GM12878 (cell line): ENCODE measurements around the gene MYO1D. TPM values are rescaled to one million over a fixed set of nuclear protein-coding genes. Genes with fewer than 3 reads are reported as not detected.
A peak's percentile ranks its signal among the peaks of the same experiment; 100 is the strongest.

Experiments used
- BHLHE40 ChIP-seq, 2 experiments: fragments of 450-650 bp in 1 of 2; IDR thresholded peaks; 2 replicates each; pipeline ENCODE4 v1.6.1; 2011 to 2017; ENCODE audit warnings: low read depth in 2 of 2, borderline replicate concordance in 1 of 2, improper control_type of control experiment in 1 of 2, low read length in 1 of 2, mild to moderate bottlenecking in 1 of 2
- BMI1 ChIP-seq: fragments of 450-650 bp; IDR thresholded peaks from 2 replicates; pipeline ENCODE4 v1.6.1; 2016; ENCODE audit warnings: mild to moderate bottlenecking, moderate library complexity, borderline replicate concordance
- CHD2 ChIP-seq: IDR thresholded peaks from 2 replicates; pipeline ENCODE4 v1.6.1; 2011; ENCODE audit warnings: low read depth, low read length, improper control_type of control experiment, borderline replicate concordance
- GATAD2B ChIP-seq: fragments of 450-650 bp; conservative IDR thresholded peaks from 2 replicates; pipeline ENCODE4 v1.6.1; 2017; ENCODE audit warnings: low read depth, mild to moderate bottlenecking, moderate library complexity
- IKZF1 ChIP-seq: fragments of 450-650 bp; conservative IDR thresholded peaks from 2 replicates; pipeline ENCODE4 v1.6.1; 2017; ENCODE audit warnings: antibody characterized with exemption, mild to moderate bottlenecking
- IRF4 ChIP-seq: IDR thresholded peaks from 2 replicates; pipeline ENCODE4 v1.6.1; 2011; ENCODE audit warnings: low read depth, low read length
- JUNB ChIP-seq: IDR thresholded peaks from 2 replicates; pipeline ENCODE4 v1.6.1; 2016; ENCODE audit warnings: antibody characterized with exemption, mild to moderate bottlenecking
- MYB ChIP-seq: fragments of 150-350 bp; IDR thresholded peaks from 2 replicates; pipeline ENCODE4 v1.6.1; 2014; ENCODE audit warnings: mild to moderate bottlenecking, low read depth, low read length, borderline replicate concordance
- NR2C2 ChIP-seq: IDR thresholded peaks from 2 replicates; pipeline ENCODE4 v1.6.1; 2011; ENCODE audit warnings: borderline replicate concordance, low read depth; ENCODE audit not compliant: control insufficient read depth, insufficient read length
- POU2F2 ChIP-seq: IDR thresholded peaks from 3 replicates; pipeline ENCODE4 v1.6.1; 2011; ENCODE audit warnings: low read depth, mild to moderate bottlenecking, low read length, borderline replicate concordance
- RAD21 ChIP-seq: IDR thresholded peaks from 2 replicates; pipeline ENCODE4 v1.6.1; 2011; ENCODE audit warnings: mild to moderate bottlenecking, low read depth, low read length, moderate library complexity; ENCODE audit not compliant: insufficient read depth
- SMARCA5 ChIP-seq: fragments of 450-650 bp; IDR thresholded peaks from 2 replicates; pipeline ENCODE4 v1.6.1; 2017; ENCODE audit warnings: mild to moderate bottlenecking
- ZZZ3 ChIP-seq: IDR thresholded peaks from 2 replicates; pipeline ENCODE4 v1.6.1; 2011; ENCODE audit warnings: low read depth; ENCODE audit not compliant: control insufficient read depth, insufficient read length
- polyA plus RNA-seq, 11 experiments: library from polyadenylated mRNA; depleted of rRNA in 4 of 11; unstranded in 6 of 11; stranded (reverse) in 5 of 11; fragments of >200 nt; fragmentation: Nextera tagmentation in 4 of 11; fragmentation: Illumina TruSeq in 1 of 11; extraction: Ambion mirVana in 4 of 11; extraction: Trizol in 1 of 11; gene quantifications; 1 replicate in 1 of 11; 2 replicates in 10 of 11; pipeline versions ENCODE4 v1.2.1 to v1.2.3, GENCODE V29; 2011 to 2016; ENCODE audit warnings: inconsistent platforms in 2 of 11, missing spikeins in 2 of 11, low read depth in 1 of 11
- total RNA-seq, 4 experiments: library from RNA; depleted of rRNA in 3 of 4; stranded (reverse); fragments of >200 nt in 3 of 4; fragmentation: Illumina TruSeq in 1 of 4; extraction: Trizol in 1 of 4; gene quantifications; 2 replicates each; pipeline versions ENCODE4 v1.2.1 to v1.2.3, GENCODE V29; 2013 to 2021
- TF ChIP-seq, protein P1 (sequence below): fragments of 450-650 bp; formaldehyde crosslinking; IDR thresholded peaks from 2 replicates; pipeline ENCODE4 v1.4.0; 2020; ENCODE audit warnings: mild to moderate bottlenecking, moderate library complexity
- TF ChIP-seq, protein P2 (sequence below): IDR thresholded peaks from 2 replicates; pipeline ENCODE4 v1.6.1; 2011; ENCODE audit warnings: mild to moderate bottlenecking, low read depth, low read length, moderate library complexity; ENCODE audit not compliant: insufficient replicate concordance
- TF ChIP-seq, protein P3 (sequence below): fragments of 450-650 bp; IDR thresholded peaks from 2 replicates; pipeline ENCODE4 v1.6.1; 2014; ENCODE audit warnings: mild to moderate bottlenecking
- TF ChIP-seq, protein P4 (sequence below): IDR thresholded peaks from 2 replicates; pipeline ENCODE4 v1.6.1; 2012; ENCODE audit warnings: low read depth, low read length, improper control_type of control experiment
- TF ChIP-seq, protein P5 (sequence below): IDR thresholded peaks from 2 replicates; pipeline ENCODE4 v1.6.1; 2011; ENCODE audit warnings: borderline replicate concordance, low read depth, mild to moderate bottlenecking, moderate library complexity, mixed read lengths, low read length; ENCODE audit not compliant: insufficient read depth; ENCODE audit errors: extremely low read length
- TF ChIP-seq, protein P6 (sequence below): fragments of 150-350 bp; IDR thresholded peaks from 2 replicates; pipeline ENCODE4 v1.6.1; 2014; ENCODE audit warnings: mild to moderate bottlenecking, low read depth, low read length

The MYO1D gene
- total and polyA plus RNA-seq, 10 of the 15 experiments (the other 5 are each of a cell fraction or from before 2014, with no cell fraction given) = 1.8 to 37.7 (median 25.4) TPM

DNA sequence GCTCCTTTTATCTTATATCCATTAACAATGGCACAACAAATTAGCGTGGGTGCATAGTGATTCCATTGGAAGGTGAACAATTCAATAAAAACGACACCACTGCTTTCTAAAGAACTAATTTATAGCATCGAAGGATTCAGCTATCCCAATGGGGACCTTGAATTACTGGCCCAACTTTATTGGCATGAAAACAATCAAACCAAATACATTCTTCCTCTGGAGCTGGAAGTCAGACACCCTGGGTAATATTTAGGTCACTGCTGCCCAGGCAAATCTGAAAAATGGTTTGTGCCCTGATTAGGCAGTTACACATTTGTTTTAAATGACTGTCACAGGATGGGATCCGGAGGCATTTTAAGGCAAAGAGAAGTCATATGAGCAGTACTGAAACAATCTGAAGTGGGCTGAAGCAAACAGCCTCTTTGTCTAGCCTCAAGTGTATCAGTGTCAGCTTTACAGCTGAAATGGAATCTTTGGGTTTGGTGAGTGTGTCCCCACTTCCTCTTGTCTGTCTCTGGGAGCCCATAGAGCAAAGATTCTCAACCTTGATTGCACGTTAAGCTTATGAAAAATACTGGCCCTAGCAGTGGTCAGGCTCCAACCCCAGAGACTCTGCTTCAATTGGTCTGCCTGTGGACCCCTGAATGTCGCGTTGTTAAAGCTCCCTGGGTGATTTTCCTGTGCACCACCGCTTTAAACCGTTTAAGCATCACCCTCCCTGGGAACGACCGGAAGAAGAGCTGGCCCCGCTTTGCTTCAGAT, 359.8 kb downstream of the MYO1D start (continued):
- TF ChIP-seq, protein P1, sequence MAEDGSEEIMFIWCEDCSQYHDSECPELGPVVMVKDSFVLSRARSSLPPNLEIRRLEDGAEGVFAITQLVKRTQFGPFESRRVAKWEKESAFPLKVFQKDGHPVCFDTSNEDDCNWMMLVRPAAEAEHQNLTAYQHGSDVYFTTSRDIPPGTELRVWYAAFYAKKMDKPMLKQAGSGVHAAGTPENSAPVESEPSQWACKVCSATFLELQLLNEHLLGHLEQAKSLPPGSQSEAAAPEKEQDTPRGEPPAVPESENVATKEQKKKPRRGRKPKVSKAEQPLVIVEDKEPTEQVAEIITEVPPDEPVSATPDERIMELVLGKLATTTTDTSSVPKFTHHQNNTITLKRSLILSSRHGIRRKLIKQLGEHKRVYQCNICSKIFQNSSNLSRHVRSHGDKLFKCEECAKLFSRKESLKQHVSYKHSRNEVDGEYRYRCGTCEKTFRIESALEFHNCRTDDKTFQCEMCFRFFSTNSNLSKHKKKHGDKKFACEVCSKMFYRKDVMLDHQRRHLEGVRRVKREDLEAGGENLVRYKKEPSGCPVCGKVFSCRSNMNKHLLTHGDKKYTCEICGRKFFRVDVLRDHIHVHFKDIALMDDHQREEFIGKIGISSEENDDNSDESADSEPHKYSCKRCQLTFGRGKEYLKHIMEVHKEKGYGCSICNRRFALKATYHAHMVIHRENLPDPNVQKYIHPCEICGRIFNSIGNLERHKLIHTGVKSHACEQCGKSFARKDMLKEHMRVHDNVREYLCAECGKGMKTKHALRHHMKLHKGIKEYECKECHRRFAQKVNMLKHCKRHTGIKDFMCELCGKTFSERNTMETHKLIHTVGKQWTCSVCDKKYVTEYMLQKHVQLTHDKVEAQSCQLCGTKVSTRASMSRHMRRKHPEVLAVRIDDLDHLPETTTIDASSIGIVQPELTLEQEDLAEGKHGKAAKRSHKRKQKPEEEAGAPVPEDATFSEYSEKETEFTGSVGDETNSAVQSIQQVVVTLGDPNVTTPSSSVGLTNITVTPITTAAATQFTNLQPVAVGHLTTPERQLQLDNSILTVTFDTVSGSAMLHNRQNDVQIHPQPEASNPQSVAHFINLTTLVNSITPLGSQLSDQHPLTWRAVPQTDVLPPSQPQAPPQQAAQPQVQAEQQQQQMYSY (CRISPR knock-in tag) = no peak
- TF ChIP-seq MYB (no peak), JUNB (peak; percentile 38), IKZF1 (peak; percentile 34), POU2F2 (no peak), BMI1 (no peak), GATAD2B (peak; percentile 44; the same call in 1 of the 2 replicates), CHD2 (no peak), IRF4 (0 out of 2 replicates have a peak, but pooled peaks have one; percentile 29), ZZZ3 (no peak), NR2C2 (no peak), SMARCA5 (no peak), BHLHE40 (IDR thresholded peaks at IDR 0.05; ENCODE audit: borderline replicate concordance in 1 of 2, low read depth in 2 of 2, low read length in 1 of 2) (peak in 1 of 2 experiments; percentile 12; a peak in 1 of 4 replicates), RAD21 (no peak)
- TF ChIP-seq, protein P2, sequence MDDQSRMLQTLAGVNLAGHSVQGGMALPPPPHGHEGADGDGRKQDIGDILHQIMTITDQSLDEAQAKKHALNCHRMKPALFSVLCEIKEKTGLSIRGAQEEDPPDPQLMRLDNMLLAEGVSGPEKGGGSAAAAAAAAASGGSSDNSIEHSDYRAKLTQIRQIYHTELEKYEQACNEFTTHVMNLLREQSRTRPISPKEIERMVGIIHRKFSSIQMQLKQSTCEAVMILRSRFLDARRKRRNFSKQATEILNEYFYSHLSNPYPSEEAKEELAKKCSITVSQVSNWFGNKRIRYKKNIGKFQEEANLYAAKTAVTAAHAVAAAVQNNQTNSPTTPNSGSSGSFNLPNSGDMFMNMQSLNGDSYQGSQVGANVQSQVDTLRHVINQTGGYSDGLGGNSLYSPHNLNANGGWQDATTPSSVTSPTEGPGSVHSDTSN = no peak
- TF ChIP-seq, protein P3, sequence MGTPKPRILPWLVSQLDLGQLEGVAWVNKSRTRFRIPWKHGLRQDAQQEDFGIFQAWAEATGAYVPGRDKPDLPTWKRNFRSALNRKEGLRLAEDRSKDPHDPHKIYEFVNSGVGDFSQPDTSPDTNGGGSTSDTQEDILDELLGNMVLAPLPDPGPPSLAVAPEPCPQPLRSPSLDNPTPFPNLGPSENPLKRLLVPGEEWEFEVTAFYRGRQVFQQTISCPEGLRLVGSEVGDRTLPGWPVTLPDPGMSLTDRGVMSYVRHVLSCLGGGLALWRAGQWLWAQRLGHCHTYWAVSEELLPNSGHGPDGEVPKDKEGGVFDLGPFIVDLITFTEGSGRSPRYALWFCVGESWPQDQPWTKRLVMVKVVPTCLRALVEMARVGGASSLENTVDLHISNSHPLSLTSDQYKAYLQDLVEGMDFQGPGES = no peak
- TF ChIP-seq, protein P4, sequence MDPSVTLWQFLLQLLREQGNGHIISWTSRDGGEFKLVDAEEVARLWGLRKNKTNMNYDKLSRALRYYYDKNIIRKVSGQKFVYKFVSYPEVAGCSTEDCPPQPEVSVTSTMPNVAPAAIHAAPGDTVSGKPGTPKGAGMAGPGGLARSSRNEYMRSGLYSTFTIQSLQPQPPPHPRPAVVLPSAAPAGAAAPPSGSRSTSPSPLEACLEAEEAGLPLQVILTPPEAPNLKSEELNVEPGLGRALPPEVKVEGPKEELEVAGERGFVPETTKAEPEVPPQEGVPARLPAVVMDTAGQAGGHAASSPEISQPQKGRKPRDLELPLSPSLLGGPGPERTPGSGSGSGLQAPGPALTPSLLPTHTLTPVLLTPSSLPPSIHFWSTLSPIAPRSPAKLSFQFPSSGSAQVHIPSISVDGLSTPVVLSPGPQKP = no peak
- TF ChIP-seq, protein P5, sequence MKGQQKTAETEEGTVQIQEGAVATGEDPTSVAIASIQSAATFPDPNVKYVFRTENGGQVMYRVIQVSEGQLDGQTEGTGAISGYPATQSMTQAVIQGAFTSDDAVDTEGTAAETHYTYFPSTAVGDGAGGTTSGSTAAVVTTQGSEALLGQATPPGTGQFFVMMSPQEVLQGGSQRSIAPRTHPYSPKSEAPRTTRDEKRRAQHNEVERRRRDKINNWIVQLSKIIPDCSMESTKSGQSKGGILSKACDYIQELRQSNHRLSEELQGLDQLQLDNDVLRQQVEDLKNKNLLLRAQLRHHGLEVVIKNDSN = no peak
- TF ChIP-seq, protein P6, sequence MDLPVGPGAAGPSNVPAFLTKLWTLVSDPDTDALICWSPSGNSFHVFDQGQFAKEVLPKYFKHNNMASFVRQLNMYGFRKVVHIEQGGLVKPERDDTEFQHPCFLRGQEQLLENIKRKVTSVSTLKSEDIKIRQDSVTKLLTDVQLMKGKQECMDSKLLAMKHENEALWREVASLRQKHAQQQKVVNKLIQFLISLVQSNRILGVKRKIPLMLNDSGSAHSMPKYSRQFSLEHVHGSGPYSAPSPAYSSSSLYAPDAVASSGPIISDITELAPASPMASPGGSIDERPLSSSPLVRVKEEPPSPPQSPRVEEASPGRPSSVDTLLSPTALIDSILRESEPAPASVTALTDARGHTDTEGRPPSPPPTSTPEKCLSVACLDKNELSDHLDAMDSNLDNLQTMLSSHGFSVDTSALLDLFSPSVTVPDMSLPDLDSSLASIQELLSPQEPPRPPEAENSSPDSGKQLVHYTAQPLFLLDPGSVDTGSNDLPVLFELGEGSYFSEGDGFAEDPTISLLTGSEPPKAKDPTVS = no peak
